Testis (tissue), 2 donors: Measurements from ENCODE around the gene MAP1LC3A.

Experiments used
- POLR2A ChIP-seq: fragments of 450-650 bp; IDR thresholded peaks from one replicate; pipeline ENCODE4 v1.6.1; 2017; ENCODE audit warnings: antibody characterized with exemption, mild to moderate bottlenecking, moderate library complexity
- TF ChIP-seq, protein P1 (sequence below), 3 experiments: fragments of 450-650 bp in 2 of 3; fragments of 200-600 bp in 1 of 3; sonication (generic) in 1 of 3; IDR thresholded peaks; one replicate each; pipeline ENCODE4 v1.5.1; 2016 to 2019; ENCODE audit warnings: antibody characterized with exemption in 3 of 3, mild to moderate bottlenecking in 2 of 3, moderate library complexity in 1 of 3

DNA sequence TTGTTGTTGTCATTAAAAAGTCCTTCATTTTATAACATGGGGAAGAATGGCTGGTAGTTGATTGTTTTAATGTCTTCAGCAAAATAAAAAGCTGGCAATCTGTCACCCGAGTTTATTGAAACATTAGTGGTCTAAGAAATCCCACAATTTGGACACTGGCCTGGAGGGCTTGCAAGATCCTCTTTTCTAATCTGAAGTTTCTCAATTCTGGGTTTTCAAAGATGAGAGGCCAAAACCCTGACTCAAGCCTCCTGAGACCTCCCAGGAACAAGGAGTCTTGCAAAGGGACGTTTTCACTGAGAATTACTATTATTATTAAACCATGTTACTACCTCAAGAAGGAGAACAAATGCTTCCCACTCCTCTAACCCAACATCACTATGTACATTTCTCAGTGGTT lies 19.5 kb downstream of the MAP1LC3A start:
- TF ChIP-seq, protein P1, sequence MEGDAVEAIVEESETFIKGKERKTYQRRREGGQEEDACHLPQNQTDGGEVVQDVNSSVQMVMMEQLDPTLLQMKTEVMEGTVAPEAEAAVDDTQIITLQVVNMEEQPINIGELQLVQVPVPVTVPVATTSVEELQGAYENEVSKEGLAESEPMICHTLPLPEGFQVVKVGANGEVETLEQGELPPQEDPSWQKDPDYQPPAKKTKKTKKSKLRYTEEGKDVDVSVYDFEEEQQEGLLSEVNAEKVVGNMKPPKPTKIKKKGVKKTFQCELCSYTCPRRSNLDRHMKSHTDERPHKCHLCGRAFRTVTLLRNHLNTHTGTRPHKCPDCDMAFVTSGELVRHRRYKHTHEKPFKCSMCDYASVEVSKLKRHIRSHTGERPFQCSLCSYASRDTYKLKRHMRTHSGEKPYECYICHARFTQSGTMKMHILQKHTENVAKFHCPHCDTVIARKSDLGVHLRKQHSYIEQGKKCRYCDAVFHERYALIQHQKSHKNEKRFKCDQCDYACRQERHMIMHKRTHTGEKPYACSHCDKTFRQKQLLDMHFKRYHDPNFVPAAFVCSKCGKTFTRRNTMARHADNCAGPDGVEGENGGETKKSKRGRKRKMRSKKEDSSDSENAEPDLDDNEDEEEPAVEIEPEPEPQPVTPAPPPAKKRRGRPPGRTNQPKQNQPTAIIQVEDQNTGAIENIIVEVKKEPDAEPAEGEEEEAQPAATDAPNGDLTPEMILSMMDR (IDR thresholded peaks at IDR 0.05) = no peak
- TF ChIP-seq POLR2A = no peak
